ENCODE results near the gene AMOTL2.

Gene AMOTL2

DNA sequence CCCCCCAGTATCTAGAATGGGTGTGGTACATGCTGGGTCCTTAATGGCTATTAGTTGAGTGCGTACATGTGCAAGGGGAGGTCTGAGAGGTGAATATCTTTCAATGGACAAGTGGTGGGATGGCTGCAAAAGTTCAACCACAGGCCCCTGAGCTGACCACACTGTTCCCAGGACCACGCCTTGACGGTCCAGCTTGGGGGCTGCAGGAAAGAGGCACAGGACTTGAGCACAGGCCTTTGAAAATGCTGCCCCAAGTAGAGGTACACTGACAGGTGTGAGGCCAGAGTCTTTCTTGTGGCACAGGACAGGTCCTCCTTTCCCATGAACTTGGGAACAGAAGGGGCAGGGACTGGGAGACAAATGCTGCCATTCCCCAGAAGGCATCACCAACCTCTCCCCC is 24.0 kb downstream of the AMOTL2 start:
- Histone ChIP-seq H3F3A (ENCODE audit: insufficient read depth) (no peaks in the 10 kb centered on the region), H3K4me3 (ENCODE audit: insufficient read depth, low read length, poor library complexity, severe bottlenecking) (no peak overlapping the region), H2AFZ (ENCODE audit: low read depth, low read length, severe bottlenecking) (no peak overlapping the region), H3K27me3 (ENCODE audit: low read length) (no peaks in the 10 kb centered on the region), H3K9me3 (ENCODE audit: insufficient read depth, low read length) (no peaks in the 10 kb centered on the region), H3K27ac (ENCODE audit: low read depth, low read length) (no peak overlapping the region), H3K36me3 (ENCODE audit: low read length) (no peaks in the 10 kb centered on the region), H3K79me2 (ENCODE audit: insufficient read depth, low read length) (no peaks in the 10 kb centered on the region), H4K20me1 (ENCODE audit: low read depth, low read length) (no peaks in the 10 kb centered on the region), H3K4me2 (ENCODE audit: low read depth, low read length, poor library complexity, severe bottlenecking) (no peak overlapping the region), H3K9ac (ENCODE audit: low read length) (no peak overlapping the region), H3K9me2 (replicated peaks; ENCODE audit: insufficient read depth, low read length) (no peaks in the 10 kb centered on the region)
- TF ChIP-seq, protein P1, sequence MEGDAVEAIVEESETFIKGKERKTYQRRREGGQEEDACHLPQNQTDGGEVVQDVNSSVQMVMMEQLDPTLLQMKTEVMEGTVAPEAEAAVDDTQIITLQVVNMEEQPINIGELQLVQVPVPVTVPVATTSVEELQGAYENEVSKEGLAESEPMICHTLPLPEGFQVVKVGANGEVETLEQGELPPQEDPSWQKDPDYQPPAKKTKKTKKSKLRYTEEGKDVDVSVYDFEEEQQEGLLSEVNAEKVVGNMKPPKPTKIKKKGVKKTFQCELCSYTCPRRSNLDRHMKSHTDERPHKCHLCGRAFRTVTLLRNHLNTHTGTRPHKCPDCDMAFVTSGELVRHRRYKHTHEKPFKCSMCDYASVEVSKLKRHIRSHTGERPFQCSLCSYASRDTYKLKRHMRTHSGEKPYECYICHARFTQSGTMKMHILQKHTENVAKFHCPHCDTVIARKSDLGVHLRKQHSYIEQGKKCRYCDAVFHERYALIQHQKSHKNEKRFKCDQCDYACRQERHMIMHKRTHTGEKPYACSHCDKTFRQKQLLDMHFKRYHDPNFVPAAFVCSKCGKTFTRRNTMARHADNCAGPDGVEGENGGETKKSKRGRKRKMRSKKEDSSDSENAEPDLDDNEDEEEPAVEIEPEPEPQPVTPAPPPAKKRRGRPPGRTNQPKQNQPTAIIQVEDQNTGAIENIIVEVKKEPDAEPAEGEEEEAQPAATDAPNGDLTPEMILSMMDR (IDR thresholded peaks at IDR 0.05; ENCODE audit: insufficient read depth, low read length, poor library complexity, severe bottlenecking) = no peak
- TF ChIP-seq EZH2phosphoT487 (conservative IDR thresholded peaks at IDR 0.05; ENCODE audit: low read length) = no peak

DNA sequence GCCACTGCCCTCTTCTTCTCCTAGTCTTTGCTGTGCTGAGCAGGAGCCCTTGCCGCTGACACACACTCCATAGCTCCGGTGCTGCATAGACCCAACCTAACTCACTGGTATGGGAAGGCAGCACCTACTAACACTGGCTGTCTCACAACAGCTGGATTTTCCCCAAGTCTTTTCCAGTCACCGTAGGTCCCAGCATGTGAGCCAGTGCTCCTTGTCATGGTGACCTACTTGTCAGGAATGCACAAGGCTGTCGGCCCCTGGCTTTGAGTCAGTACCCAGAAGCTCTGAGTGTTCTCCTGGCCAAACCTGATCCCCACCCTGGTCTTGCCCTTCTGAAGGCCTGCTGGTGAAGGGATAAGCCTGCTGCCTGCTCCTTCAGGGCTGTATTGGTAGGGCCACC is 25.7 kb downstream of the AMOTL2 start:
- Histone ChIP-seq H3K4me2 (ENCODE audit: low read depth, low read length, poor library complexity, severe bottlenecking) (no peak overlapping the region), H3K9me2 (replicated peaks; ENCODE audit: insufficient read depth, low read length) (no peaks in the 10 kb centered on the region), H2AFZ (ENCODE audit: low read depth, low read length, severe bottlenecking) (no peak overlapping the region)

DNA sequence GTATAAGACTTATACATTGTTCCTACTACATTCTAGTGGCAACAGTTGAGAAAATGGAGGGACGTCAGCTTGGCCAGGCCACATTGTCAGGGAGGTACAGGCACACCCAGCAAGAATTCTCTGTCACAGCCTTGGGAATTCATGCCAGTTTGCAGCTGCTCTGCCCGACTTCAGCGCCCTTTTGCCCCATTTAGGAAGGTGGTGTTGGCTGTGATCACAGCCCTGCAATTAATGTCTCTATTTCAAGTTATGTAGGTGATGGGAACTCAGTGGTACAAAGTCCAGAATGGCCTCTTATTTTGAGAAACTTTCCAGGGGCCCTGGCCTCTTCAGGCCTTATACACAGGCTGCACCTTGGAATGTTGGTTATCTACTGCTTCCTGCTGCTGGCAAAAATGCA is 26.7 kb downstream of the AMOTL2 start:
- no peaks in the 10 kb centered on the region for H3F3A ChIP-seq (ENCODE audit: insufficient read depth)
- no peak overlapping the region for H3K27ac ChIP-seq (ENCODE audit: low read depth, low read length)
- no peak overlapping the region for H3K4me3 ChIP-seq (ENCODE audit: insufficient read depth, low read length, poor library complexity, severe bottlenecking)
- H3K9me2 ChIP-seq (replicated peaks; ENCODE audit: insufficient read depth, low read length) = no peaks in the 10 kb centered on the region
- no peaks in the 10 kb centered on the region for H3K36me3 ChIP-seq (ENCODE audit: low read length)
- TF ChIP-seq EZH2phosphoT487 (conservative IDR thresholded peaks at IDR 0.05; ENCODE audit: low read length) = no peak
- TF ChIP-seq, protein P1 (IDR thresholded peaks at IDR 0.05; ENCODE audit: insufficient read depth, low read length, poor library complexity, severe bottlenecking) = no peak
- H3K9me3 ChIP-seq (ENCODE audit: insufficient read depth, low read length) = no peaks in the 10 kb centered on the region
- H2AFZ ChIP-seq (ENCODE audit: low read depth, low read length, severe bottlenecking) = no peak overlapping the region
- no peak overlapping the region for H3K4me2 ChIP-seq (ENCODE audit: low read depth, low read length, poor library complexity, severe bottlenecking)
- H4K20me1 ChIP-seq (ENCODE audit: low read depth, low read length) = no peaks in the 10 kb centered on the region
- H3K27me3 ChIP-seq (ENCODE audit: low read length) = no peaks in the 10 kb centered on the region
- no peak overlapping the region for H3K9ac ChIP-seq (ENCODE audit: low read length)
- H3K79me2 ChIP-seq (ENCODE audit: insufficient read depth, low read length) = no peaks in the 10 kb centered on the region

More for the DNA sequence above, 25.7 kb downstream of the AMOTL2 start:
- no peaks in the 10 kb centered on the region for H4K20me1 ChIP-seq (ENCODE audit: low read depth, low read length)
- H3K4me3 ChIP-seq (ENCODE audit: insufficient read depth, low read length, poor library complexity, severe bottlenecking) = no peak overlapping the region
- H3F3A ChIP-seq (ENCODE audit: insufficient read depth) = no peaks in the 10 kb centered on the region
- H3K9ac ChIP-seq (ENCODE audit: low read length) = no peak overlapping the region
- no peaks in the 10 kb centered on the region for H3K36me3 ChIP-seq (ENCODE audit: low read length)
- no peaks in the 10 kb centered on the region for H3K9me3 ChIP-seq (ENCODE audit: insufficient read depth, low read length)
- no peaks in the 10 kb centered on the region for H3K27me3 ChIP-seq (ENCODE audit: low read length)
- TF ChIP-seq EZH2phosphoT487 (conservative IDR thresholded peaks at IDR 0.05; ENCODE audit: low read length) = no peak
- TF ChIP-seq, protein P1 (IDR thresholded peaks at IDR 0.05; ENCODE audit: insufficient read depth, low read length, poor library complexity, severe bottlenecking) = no peak
- no peaks in the 10 kb centered on the region for H3K79me2 ChIP-seq (ENCODE audit: insufficient read depth, low read length)
- no peak overlapping the region for H3K27ac ChIP-seq (ENCODE audit: low read depth, low read length)

Measured in SU-DHL-6 (cell line).